ENCODE data around the gene XPNPEP3. TPM values are rescaled to one million over a fixed set of nuclear protein-coding genes. Genes with fewer than 3 reads are reported as not detected.

Gene XPNPEP3
- total RNA-seq, 3 donors from 2014 or later (not counting 1 experiment from before 2014, with no cell fraction given) = 14.8 to 17.8 (median 15.1) TPM

- ATAC-seq (peak; percentile 5 to 24 (median 18)), DNase-seq (peak in 1 of 2 donors; percentile 59)
- H3K27ac ChIP-seq (ENCODE audit: low read length) = peak overlapping the region; percentile 93
- Mint-ChIP-seq H3K27ac (peak overlapping the region; percentile 99 to 100), H3K9me3 (no peaks in the 10 kb centered on the region), H3K4me1 (peaks cover 28 to 31% of the 10 kb centered on the region in 2 donors), H3K4me3 (peak overlapping the region; percentile 98), H3K36me3 (no peaks in the 10 kb centered on the region), H3K27me3 (ENCODE audit: low read depth in 2 of 2) (no peaks in the 10 kb centered on the region)
- no peak for TF ChIP-seq CTCF (IDR thresholded peaks at IDR 0.05)
- intact Hi-C loops (cut with micrococcal nuclease) = loop anchor here (1.0 to 5.0 kb wide), 3 partner anchors 37 to 236 kb away; partner anchors contain the start of genes EP300, RBX1 and SLC25A17
- peaks cover 14% of the 10 kb centered on the region for H3K4me1 ChIP-seq (ENCODE audit: control insufficient read depth, insufficient read depth, low read length)
- peaks cover 3% of the 10 kb centered on the region for H3K36me3 ChIP-seq (ENCODE audit: control insufficient read depth, insufficient read depth, low read length)
- peak overlapping the region; percentile 78 for H3K4me3 ChIP-seq (ENCODE audit: low read length)
- WGBS (ENCODE audit: insufficient coverage) = 0% methylated on average over 27 of the region's 29 CpGs
- no peaks in the 10 kb centered on the region for H3K9me3 ChIP-seq (ENCODE audit: control insufficient read depth, insufficient read depth, low read length)
- H3K27me3 ChIP-seq (ENCODE audit: control insufficient read depth, insufficient read depth, low read length) = no peaks in the 10 kb centered on the region
Observed at GRCh38 chr22:40855979-40856512, 902 bp upstream of the XPNPEP3 start.

- H3K4me3 ChIP-seq (ENCODE audit: low read length) = peak overlapping the region; percentile 78
- H3K9me3 ChIP-seq (ENCODE audit: control insufficient read depth, insufficient read depth, low read length) = no peaks in the 10 kb centered on the region
- no peaks in the 10 kb centered on the region for H3K27me3 ChIP-seq (ENCODE audit: control insufficient read depth, insufficient read depth, low read length)
- H3K27me3 Mint-ChIP-seq (ENCODE audit: low read depth in 2 of 2) = no peaks in the 10 kb centered on the region
- 8% methylated on average over 18 of the region's 18 CpGs for WGBS (ENCODE audit: insufficient coverage)
- no peaks in the 10 kb centered on the region for H3K9me3 Mint-ChIP-seq
- intact Hi-C loops (cut with micrococcal nuclease) = loop anchor here (2.0 to 5.0 kb wide), 2 partner anchors 39 to 235 kb away; partner anchors contain the start of genes EP300 and SLC25A17
- peak overlapping the region; percentile 99 to 100 for H3K27ac Mint-ChIP-seq
- DNase-seq (no peak), ATAC-seq (peak in 1 of 3 donors; percentile 0)
- H3K36me3 ChIP-seq (ENCODE audit: control insufficient read depth, insufficient read depth, low read length) = peaks cover 3% of the 10 kb centered on the region
- H3K36me3 Mint-ChIP-seq = no peaks in the 10 kb centered on the region
- TF ChIP-seq CTCF (IDR thresholded peaks at IDR 0.05) = no peak
- peaks cover 23 to 34% of the 10 kb centered on the region in 2 donors for H3K4me1 Mint-ChIP-seq
- H3K4me3 Mint-ChIP-seq = peak overlapping the region; percentile 98
- peaks cover 14% of the 10 kb centered on the region for H3K4me1 ChIP-seq (ENCODE audit: control insufficient read depth, insufficient read depth, low read length)
- H3K27ac ChIP-seq (ENCODE audit: low read length) = peak overlapping the region; percentile 93
Observed at GRCh38 chr22:40857309-40857855, 434 bp downstream of the XPNPEP3 start.

GRCh38 chr22:40862013-40862412 is 5.1 kb downstream of the XPNPEP3 start, which contains the start of gene DNAJB7:
Gene DNAJB7, minus strand, starts transcription at chr22:40862113. Its CDS starts 119 bp downstream, at chr22:40861994.
- ATAC-seq (no peak), DNase-seq (no peak)
- H3K4me3 ChIP-seq (ENCODE audit: low read length) = no peak within 1 kb of the TSS
- Mint-ChIP-seq H3K4me1 (peaks cover 7 to 12% of the 10 kb centered on the region in 2 donors), H3K36me3 (no peaks in the 10 kb centered on the region), H3K27ac (peak within 1 kb of the TSS in 1 of 2 donors; percentile 39), H3K4me3 (no peak within 1 kb of the TSS), H3K27me3 (ENCODE audit: low read depth in 2 of 2) (no peaks in the 10 kb centered on the region), H3K9me3 (no peaks in the 10 kb centered on the region)
- WGBS (ENCODE audit: insufficient coverage) = 96% methylated on average over 3 of the region's 3 CpGs
- no peaks in the 10 kb centered on the region for H3K36me3 ChIP-seq (ENCODE audit: control insufficient read depth, insufficient read depth, low read length)
- TF ChIP-seq CTCF (IDR thresholded peaks at IDR 0.05) = no peak
- H3K4me1 ChIP-seq (ENCODE audit: control insufficient read depth, insufficient read depth, low read length) = peaks cover 9% of the 10 kb centered on the region
- no peak within 1 kb of the TSS for H3K27ac ChIP-seq (ENCODE audit: low read length)
- H3K27me3 ChIP-seq (ENCODE audit: control insufficient read depth, insufficient read depth, low read length) = no peaks in the 10 kb centered on the region
- intact Hi-C loops (cut with micrococcal nuclease) = no loop called here
- H3K9me3 ChIP-seq (ENCODE audit: control insufficient read depth, insufficient read depth, low read length) = no peaks in the 10 kb centered on the region

Measured in natural killer cell (primary cell).